HFF-Myc (cell line): ENCODE data around the gene CREG2.

ENCODE experiments used
- DNase-seq: peaks from one replicate; pipeline ENCODE4 v3.0.0-alpha.2; 2011; ENCODE audit warnings: low read depth; ENCODE audit errors: extremely low read depth
- H3K4me3 ChIP-seq: replicated peaks from 2 replicates; pipeline ENCODE4 v1.5.1; 2011; ENCODE audit warnings: low read depth, mild to moderate bottlenecking, control low read depth, low read length
- TF ChIP-seq, protein P1 (sequence below): IDR thresholded peaks from 2 replicates; pipeline ENCODE4 v1.5.1; 2012; ENCODE audit warnings: mild to moderate bottlenecking, low read depth, low read length, control low read depth; ENCODE audit errors: missing control alignments

The CREG2 gene

DNA sequence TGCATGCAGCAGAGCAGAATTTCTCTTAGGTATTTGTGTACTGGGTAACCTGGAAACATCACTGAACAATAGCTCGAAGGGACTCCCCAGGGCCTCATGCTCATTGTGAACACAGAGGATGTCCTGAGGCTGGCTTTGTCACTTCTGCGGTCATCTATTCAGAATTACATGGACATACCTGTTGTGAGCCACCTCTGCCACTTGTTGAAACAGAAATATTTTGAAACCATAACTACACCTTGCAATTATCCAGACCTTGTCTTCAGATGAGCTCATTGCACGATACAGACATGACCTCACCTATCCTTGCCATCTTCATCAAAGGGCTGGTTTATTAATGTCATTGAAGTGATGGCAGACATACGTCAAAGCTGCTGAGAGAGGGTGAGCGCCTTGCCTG lies 23.4 kb upstream of the CREG2 start:
- H3K4me3 ChIP-seq: no peak overlapping the region
- TF ChIP-seq, protein P1, sequence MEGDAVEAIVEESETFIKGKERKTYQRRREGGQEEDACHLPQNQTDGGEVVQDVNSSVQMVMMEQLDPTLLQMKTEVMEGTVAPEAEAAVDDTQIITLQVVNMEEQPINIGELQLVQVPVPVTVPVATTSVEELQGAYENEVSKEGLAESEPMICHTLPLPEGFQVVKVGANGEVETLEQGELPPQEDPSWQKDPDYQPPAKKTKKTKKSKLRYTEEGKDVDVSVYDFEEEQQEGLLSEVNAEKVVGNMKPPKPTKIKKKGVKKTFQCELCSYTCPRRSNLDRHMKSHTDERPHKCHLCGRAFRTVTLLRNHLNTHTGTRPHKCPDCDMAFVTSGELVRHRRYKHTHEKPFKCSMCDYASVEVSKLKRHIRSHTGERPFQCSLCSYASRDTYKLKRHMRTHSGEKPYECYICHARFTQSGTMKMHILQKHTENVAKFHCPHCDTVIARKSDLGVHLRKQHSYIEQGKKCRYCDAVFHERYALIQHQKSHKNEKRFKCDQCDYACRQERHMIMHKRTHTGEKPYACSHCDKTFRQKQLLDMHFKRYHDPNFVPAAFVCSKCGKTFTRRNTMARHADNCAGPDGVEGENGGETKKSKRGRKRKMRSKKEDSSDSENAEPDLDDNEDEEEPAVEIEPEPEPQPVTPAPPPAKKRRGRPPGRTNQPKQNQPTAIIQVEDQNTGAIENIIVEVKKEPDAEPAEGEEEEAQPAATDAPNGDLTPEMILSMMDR: no peak
- no peak for DNase-seq

DNA sequence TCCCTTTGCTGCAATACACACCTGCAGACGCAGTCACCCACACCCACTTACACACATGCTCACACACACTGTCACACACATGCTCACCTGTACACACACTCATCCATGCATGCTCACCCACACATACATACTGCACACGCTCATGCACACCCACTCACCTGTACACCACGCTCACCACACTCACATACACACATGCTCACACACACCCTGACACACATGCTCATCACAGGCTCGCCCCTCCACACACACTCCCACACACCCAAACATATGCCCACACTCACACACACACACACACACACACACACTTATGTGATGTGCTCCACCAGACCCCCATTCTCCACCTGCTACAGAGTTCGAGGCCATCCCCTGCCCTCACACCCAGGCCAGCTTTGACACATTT lies 22.8 kb upstream of the CREG2 start:
- TF ChIP-seq, protein P1: no peak
- DNase-seq: no peak
- H3K4me3 ChIP-seq: no peak overlapping the region

DNA sequence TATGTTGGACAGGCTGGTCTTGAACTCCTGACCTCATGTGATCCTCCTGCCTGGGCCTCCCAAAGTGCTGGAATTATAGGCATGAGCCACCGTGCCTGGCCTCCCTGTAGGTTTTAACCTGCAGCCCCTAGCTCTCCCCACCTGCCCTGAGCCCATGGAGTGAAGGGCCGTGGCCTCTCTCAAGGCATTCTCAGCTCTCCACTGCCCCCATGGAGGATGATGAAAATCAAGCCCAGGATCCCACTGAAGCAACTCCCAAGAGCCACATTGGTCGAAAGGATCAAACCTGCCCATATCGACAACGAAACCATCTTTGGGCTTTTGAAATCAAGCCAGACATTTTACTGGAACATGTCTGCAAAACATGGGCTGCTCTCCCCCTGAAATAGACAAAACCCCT lies 22.4 kb upstream of the CREG2 start:
- DNase-seq: no peak
- H3K4me3 ChIP-seq: no peak overlapping the region
- TF ChIP-seq, protein P1: no peak

DNA sequence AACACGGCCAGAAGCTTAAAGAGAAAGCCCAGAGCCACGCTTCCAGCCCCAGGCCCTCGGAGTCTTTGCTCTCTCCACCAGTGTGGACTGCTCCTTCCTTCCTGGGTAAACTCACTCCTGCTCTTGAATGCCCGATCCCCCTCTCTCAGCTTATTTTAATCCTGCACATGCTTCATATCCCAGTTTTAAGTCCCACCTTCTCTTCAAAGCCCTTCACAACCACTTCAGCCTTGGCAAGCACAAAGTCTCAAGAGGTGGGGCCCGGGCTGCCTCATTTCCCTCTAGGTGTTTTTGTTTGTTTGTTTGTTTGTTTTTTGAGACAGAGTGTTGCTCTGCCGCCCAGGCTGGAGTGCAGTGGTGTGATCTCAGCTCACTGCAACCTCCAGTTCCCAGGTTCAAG lies 21.6 kb upstream of the CREG2 start:
- TF ChIP-seq, protein P1: no peak
- DNase-seq: no peak
- no peak overlapping the region for H3K4me3 ChIP-seq

DNA sequence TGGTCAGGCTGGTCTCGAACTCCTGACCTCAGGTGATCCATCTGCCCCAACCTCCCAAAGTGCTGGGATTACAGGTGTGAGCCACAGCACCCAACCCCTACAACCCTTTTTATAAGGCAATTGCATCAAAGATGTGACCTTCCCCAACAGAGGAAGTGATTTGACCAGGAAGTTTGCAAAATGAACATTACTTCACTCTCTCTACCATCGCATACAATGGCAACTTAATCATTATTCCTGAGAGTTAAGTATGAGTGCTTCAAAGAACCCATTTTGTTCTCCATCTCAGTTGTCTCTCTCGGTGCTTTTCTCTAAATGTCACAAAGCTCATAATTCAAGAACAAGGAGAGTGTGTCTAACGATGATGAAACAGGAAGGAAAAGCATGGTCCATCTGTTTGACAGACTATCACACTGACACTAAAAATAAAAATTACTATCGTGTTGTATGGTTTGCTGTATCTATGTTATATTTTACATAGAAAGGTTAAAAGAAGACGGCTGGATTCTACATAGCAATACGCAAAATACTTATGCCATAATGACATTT lies 18.1 kb upstream of the CREG2 start:
- no peak overlapping the region for H3K4me3 ChIP-seq
- TF ChIP-seq, protein P1: no peak
- no peak for DNase-seq

DNA sequence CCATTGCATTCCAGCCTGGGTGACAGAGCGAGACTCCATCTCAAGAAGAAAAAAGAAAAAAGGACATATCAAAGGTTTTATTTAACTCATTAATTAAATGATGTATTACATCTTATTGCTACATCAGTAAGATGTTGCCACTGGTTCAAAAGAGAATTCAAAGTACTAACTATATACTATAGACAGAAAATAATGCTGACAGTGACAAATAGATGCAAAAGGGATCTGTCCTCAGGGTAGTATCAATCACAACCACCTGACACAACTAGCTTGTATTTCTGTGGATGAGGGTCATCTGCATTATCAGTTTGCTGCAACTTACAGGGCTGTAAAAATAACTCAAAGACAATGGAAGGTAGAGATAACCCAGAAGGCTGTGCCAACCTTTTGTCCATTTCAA lies 16.4 kb upstream of the CREG2 start:
- no peak overlapping the region for H3K4me3 ChIP-seq
- TF ChIP-seq, protein P1: no peak
- DNase-seq: no peak

DNA sequence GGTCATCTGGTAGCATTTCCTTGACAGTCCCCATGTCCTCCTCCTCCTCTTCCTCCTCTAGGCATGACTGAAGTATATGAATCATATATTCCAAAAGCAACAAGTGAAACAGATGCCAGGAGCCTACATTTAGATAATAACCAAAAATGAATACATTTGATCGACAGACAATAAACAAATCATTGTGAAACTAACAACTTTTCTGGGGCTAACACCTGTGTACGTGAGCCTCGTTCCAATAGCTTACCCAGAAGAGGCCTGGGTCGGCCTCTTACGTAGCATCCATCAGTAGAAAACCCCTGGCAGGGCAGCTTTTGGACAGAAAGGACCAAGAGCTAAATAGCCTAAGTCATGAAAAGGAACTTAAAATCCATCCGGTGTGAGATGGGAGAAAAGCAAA lies 15.3 kb upstream of the CREG2 start:
- TF ChIP-seq, protein P1: no peak
- no peak for DNase-seq
- no peak overlapping the region for H3K4me3 ChIP-seq
